Activated T-helper 2 cell treated with anti-CD3 and anti-CD28 coated beads, Interferon-gamma antibody, Interleukin-2, Interleukin-4, amounts not matched to agents 10 μg/mL and 5 μg/mL and 100 μg/mL, durations not matched to agents 14 hours and 24 hours and 36 hours (primary cell): ENCODE measurements around the gene TKTL1. TPM values are rescaled to one million over a fixed set of nuclear protein-coding genes. Genes with fewer than 3 reads are reported as not detected.
"Not testable (repeated sequence)": the region's sequence is repeated elsewhere in the genome, so short reads cannot be mapped to it uniquely, and the experiment has no call there.

Experiments
- DNase-seq: peaks from one replicate; pipeline ENCODE4 v3.0.0; 2021; ENCODE audit warnings: low spot score
- H3K27ac Mint-ChIP-seq: one replicate; pipeline ENCODE4 v1.8.0; 2021; ENCODE audit warnings: mixed read lengths
- H3K27me3 Mint-ChIP-seq: one replicate; pipeline ENCODE4 v1.8.0; 2021; ENCODE audit warnings: low read depth, mixed read lengths
- H3K36me3 Mint-ChIP-seq: one replicate; pipeline ENCODE4 v1.8.0; 2021; ENCODE audit warnings: low read depth, mixed read lengths
- H3K4me1 Mint-ChIP-seq: one replicate; pipeline ENCODE4 v1.8.0; 2021; ENCODE audit warnings: low read depth, mixed read lengths
- H3K4me3 Mint-ChIP-seq: one replicate; pipeline ENCODE4 v1.8.0; 2021; ENCODE audit warnings: low read depth, mild to moderate bottlenecking, moderate library complexity, mixed read lengths
- H3K9me3 Mint-ChIP-seq: one replicate; pipeline ENCODE4 v1.8.0; 2021; ENCODE audit warnings: mixed read lengths
- intact Hi-C: fragments of 100-400 bp; cut with micrococcal nuclease; formaldehyde crosslinking; loops from one replicate; pipeline ENCODE4 v1.15.1; 2023
- total RNA-seq: library from RNA; stranded (reverse); gene quantifications from 2 replicates; pipeline ENCODE4 v1.2.3, GENCODE V29; 2022

TKTL1 gene
- total RNA-seq, 1 donor from 2014 or later, result 0.07 TPM

DNA sequence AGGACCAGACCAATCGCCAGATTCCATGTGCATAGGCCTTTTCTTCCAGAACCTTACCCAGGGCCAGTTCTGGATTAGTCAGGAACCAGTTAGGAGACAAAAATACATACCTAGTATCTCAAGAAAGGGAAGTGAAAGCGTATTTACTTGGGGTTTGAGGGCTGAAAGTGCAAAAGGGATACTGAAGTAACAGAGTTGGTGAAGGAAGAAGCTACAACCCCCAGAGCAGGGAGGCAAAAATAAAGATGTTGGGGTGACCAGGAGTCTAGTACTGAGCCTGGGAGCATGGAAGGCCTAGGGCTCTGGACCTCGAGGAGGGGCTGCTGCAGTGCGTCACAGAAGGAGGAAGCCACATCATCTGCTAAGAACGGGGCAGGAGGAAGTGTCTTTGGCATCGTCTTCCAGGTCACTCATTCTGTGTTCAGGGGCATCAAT lies 38.3 kb downstream of the TKTL1 start:
- peak overlapping the region; percentile 22 for H3K4me3 Mint-ChIP-seq
- DNase-seq, result no peak
- no peaks in the 10 kb centered on the region for H3K27me3 Mint-ChIP-seq
- no peaks in the 10 kb centered on the region for H3K9me3 Mint-ChIP-seq
- H3K36me3 Mint-ChIP-seq, result no peaks in the 10 kb centered on the region
- intact Hi-C loops, result no loop called here
- peak overlapping the region; percentile 88 for H3K27ac Mint-ChIP-seq
- peaks cover 21% of the 10 kb centered on the region for H3K4me1 Mint-ChIP-seq

DNA sequence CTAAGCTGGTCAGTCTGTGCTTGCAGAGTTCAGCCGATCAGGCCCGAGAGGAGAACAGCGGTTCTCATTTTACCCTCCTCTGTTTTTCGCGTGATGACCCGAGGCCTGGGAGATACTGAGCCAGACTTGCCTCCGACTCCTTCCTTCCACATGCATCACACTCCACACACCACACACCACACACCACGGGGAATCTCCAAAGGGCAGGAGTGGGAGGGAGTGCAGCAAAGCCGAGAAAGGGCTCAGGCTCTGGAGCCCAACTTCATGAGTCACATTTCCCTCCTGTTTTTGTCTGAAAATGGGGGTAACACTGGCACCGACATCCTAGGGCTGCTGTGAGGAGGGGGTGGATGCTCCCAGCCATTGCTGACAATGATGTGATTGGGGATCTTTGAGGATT lies 38.9 kb downstream of the TKTL1 start:
- intact Hi-C loops, result no loop called here
- Mint-ChIP-seq H3K4me3 (no peak overlapping the region), H3K27me3 (no peaks in the 10 kb centered on the region), H3K36me3 (no peaks in the 10 kb centered on the region), H3K27ac (peak overlapping the region; percentile 88), H3K9me3 (no peaks in the 10 kb centered on the region), H3K4me1 (peaks cover 21% of the 10 kb centered on the region)
- DNase-seq, result no peak

DNA sequence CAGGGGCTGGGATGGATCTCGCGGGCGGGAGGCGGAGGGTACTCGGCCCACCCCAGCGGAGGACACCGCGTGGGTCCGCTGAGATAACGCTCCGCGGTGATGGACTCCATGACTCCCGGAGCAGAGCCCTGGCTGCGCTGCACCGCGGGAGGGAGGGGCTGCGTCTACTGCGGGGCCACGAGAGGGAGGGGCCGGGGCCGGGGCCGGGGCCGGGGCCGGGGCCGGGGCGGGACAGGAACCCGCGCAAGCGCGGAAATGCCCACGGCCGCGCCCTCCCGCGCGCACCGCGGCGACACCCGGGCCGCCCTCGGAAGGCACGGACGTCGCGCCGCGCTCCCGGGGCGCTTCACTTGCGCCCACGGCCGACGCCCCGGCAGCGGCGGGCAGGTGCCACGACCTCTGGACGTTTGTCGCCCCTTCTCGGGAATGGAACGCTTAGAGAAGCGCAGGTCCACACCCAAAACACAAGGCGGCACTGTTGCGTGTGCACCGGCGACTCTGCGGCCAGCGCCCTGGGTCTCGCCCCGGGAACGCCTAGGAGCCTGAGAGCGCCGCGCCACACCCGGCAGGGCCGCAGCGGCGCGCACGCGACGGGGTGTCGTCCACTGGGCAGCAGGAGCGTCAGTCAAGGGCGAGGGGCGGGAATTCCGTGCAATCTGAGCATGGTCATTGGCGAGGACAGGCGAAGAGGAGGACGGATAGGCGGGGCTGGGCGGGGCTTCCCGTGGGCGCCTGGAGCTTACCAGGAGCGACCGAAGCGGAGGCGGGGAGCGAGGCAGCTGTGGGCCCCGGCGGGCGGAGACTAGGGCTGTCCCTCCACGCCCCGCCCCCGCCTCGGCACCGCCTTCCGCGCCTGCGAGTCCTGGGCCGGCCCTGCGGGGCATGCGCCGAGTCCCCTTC lies 46.1 kb downstream of the TKTL1 start:
- intact Hi-C loops, H3K9me3 Mint-ChIP-seq, H3K4me1 Mint-ChIP-seq, H3K27ac Mint-ChIP-seq, H3K27me3 Mint-ChIP-seq, H3K4me3 Mint-ChIP-seq, DNase-seq, H3K36me3 Mint-ChIP-seq: not testable (repeated sequence)

DNA sequence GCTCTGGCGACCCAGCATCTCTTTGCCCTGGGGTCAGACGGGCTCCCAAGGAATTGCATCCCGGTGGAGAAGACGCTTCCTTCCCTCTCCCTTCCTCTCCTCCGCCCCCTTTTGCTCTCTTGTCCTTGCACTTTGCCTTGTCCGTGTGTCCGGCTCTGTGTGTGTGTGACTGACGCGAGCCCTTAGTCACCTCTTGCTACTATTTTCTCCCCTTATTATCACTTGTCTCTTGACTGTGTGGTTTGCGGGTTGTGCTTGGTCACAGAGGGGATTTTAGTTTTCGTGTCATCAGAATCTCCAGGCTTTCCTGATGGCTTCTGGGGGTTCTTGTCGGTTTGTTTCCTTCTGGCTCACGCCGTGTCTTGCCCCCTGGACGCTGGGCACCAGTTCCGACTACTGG lies 47.5 kb downstream of the TKTL1 start:
- H3K9me3 Mint-ChIP-seq, DNase-seq, H3K4me1 Mint-ChIP-seq, H3K27me3 Mint-ChIP-seq, H3K27ac Mint-ChIP-seq, H3K4me3 Mint-ChIP-seq, intact Hi-C loops, H3K36me3 Mint-ChIP-seq: not testable (repeated sequence)

DNA sequence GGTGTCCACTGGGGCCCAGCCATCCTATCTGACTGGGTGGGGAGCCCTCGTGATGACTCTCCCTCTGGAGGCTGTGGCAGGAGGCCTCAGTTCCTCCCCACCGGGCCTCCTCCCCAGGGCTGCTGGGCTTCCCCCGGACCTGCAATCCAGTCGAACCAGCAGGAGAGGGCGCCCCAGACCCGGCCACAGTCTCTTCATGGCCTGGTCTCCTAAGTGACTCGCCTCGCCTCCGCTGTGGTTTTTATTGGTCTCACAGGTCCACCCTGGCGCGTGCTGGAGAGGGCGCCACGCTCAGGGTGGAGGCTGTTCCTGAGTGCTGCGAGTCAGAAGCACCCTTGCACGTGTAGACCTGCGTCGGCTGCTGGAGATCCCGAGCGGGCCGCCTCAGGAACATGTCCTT lies 48.0 kb downstream of the TKTL1 start:
- H3K27me3 Mint-ChIP-seq, H3K27ac Mint-ChIP-seq, H3K4me1 Mint-ChIP-seq, H3K36me3 Mint-ChIP-seq, DNase-seq, H3K4me3 Mint-ChIP-seq, H3K9me3 Mint-ChIP-seq, intact Hi-C loops: not testable (repeated sequence)

DNA sequence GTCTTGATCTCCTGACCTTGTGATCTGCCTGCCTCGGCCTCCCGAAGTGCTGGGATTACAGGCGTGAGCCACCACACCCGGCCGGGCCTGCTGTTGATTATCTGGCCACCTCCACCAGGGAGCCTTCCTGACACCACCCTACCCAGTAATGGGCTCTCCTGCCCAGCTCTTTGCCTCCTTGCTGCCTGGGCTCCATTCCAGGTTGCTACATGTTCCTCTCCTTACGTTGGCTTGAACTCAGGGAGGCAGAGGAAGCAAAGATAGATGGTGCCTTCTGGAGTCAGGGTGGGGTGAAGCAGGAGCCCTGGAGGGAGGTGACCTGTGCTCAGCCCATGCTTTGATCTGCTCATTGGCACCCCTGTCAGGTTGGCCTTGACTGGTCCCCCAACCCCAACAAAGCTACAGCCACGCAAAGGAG lies 52.5 kb downstream of the TKTL1 start:
- Mint-ChIP-seq H3K4me1 (peaks cover 7% of the 10 kb centered on the region), H3K27me3 (no peaks in the 10 kb centered on the region), H3K4me3 (no peak overlapping the region), H3K27ac (peak overlapping the region; percentile 42), H3K9me3 (no peaks in the 10 kb centered on the region), H3K36me3 (peaks cover 33% of the 10 kb centered on the region)
- intact Hi-C loops, result no loop called here
- DNase-seq, result no peak

DNA sequence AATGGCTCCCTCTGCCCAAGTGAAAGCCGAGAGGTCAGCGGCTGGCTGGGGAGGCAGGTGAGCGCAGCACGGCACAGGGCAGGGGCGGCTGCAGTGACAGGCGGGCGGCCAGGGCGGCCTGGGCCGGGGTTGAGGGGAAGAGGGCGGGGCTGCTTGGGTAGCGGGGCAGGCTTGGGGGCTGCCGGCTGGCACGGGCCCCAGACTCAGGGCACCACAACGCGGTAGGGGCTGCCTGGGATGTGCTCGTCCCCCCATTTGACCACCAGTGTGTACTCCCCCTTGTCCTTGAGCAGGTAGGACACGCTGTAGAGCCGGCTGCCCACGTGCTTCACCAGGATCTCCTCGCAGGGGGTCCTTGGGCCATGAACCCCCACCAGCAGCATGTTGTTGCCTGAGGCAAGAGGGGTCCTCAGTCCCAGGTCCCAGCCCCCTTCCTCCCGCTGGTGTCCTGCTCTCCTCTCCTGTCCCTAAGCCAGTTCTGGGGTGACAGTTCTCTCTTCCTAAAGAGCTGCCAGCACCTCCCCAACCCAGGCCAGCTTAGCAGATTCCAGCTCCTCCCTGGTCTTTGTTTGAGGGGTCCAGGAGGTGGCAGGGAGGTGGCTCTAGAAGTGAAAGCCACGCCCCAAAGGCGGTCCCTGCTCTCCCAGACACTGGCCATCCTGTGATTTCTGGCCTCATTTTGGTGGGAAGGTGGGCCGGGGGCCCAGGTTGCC lies 53.2 kb downstream of the TKTL1 start:
- Mint-ChIP-seq H3K9me3 (no peaks in the 10 kb centered on the region), H3K27ac (no peak overlapping the region), H3K4me1 (peaks cover 9% of the 10 kb centered on the region), H3K4me3 (no peak overlapping the region), H3K36me3 (peaks cover 39% of the 10 kb centered on the region), H3K27me3 (no peaks in the 10 kb centered on the region)
- no peak for DNase-seq
- intact Hi-C loops, result no loop called here

DNA sequence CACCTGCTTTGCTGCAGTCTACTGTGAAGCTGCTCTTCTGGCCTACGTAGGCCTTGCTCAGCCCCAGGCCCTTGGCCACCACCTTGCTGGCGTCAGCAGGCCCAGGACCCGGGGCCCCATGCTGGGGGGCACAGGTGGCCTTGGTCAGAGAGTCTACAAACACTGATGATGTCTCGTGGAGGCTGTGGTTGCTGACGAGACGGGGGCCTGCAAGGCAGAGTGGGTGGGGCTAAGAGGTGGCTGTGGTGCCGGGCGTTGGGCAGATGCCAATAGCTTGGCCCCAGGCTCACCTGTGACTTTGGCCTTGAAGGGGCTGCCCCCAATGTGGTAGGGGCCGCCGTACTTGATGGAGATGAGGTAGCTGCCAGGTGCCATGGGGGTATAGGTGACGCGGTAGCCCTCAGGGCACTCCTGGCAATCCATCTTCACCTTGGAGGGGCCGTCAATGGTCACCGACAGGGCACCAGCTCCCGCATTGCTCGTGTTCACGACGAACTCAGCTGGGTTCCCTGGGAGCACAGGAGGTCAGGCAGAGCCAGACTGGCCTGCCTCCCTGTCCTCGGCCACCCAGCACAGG lies 53.9 kb downstream of the TKTL1 start:
- Mint-ChIP-seq H3K27me3 (no peaks in the 10 kb centered on the region), H3K4me1 (peaks cover 9% of the 10 kb centered on the region), H3K4me3 (no peak overlapping the region), H3K27ac (no peak overlapping the region), H3K36me3 (peaks cover 44% of the 10 kb centered on the region), H3K9me3 (no peaks in the 10 kb centered on the region)
- intact Hi-C loops, result no loop called here
- DNase-seq, result no peak

DNA sequence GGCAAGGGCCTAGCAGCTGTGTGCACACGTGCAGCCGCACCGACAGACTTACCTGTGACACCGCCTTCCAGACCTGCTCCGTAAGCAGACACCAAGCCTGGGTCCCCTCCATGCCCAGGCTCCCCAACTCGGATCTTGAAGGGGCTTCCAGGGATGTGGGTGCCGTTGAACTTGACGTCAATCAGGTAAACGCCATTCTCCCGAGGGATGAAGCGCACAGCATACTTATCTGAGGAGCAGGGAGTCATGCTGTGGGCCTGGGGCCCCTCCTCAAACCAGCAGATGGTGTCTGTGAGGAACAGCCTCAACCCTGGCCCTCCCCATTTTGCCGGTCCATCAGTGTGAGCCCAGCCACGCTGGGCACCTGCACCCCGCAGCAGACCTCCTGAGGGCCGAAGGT lies 54.4 kb downstream of the TKTL1 start:
- intact Hi-C loops, result no loop called here
- H3K4me3 Mint-ChIP-seq, result no peak overlapping the region
- peaks cover 9% of the 10 kb centered on the region for H3K4me1 Mint-ChIP-seq
- peaks cover 44% of the 10 kb centered on the region for H3K36me3 Mint-ChIP-seq
- DNase-seq, result no peak
- no peaks in the 10 kb centered on the region for H3K9me3 Mint-ChIP-seq
- no peak overlapping the region for H3K27ac Mint-ChIP-seq
- H3K27me3 Mint-ChIP-seq, result no peaks in the 10 kb centered on the region

DNA sequence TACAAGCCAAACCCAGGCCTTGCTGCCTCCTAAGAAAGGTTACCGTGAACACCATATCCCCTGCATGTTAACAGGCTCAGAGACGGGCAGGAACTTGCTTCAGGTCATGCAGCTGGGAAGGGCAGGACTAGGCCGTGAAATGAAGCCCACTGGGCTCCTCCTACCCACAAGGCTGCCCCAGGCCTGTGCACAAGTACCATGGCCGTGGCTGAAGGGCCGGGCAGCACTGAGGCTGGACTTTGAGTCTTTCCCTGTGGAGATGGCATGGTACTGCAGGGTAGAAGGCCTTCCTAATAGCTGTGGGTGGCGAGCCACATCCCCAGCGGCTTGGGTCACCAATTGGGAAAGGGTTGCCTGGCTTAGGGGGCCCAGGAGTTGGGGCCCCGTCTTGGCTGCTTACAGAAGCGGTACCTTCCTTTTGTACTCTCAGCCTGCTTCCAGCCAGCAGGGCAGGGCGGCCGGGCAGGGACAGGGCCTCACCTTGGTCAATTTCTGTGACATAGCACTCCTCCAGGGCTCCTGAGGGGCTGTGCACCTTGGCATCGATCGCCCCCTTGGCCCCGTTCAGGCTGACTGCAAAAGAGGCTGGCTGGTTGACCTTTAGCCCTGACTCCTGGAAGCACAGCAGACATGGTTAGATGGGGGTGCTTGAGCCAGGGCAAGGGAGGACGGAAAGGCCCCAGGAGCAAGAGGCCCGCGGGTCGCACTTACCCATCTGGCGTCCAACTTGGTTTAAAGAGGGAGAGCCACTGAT lies 55.0 kb downstream of the TKTL1 start:
- Mint-ChIP-seq H3K36me3 (peaks cover 44% of the 10 kb centered on the region), H3K27ac (no peak overlapping the region), H3K9me3 (no peaks in the 10 kb centered on the region), H3K4me3 (no peak overlapping the region), H3K4me1 (peaks cover 9% of the 10 kb centered on the region), H3K27me3 (no peaks in the 10 kb centered on the region)
- no peak for DNase-seq
- intact Hi-C loops, result no loop called here

DNA sequence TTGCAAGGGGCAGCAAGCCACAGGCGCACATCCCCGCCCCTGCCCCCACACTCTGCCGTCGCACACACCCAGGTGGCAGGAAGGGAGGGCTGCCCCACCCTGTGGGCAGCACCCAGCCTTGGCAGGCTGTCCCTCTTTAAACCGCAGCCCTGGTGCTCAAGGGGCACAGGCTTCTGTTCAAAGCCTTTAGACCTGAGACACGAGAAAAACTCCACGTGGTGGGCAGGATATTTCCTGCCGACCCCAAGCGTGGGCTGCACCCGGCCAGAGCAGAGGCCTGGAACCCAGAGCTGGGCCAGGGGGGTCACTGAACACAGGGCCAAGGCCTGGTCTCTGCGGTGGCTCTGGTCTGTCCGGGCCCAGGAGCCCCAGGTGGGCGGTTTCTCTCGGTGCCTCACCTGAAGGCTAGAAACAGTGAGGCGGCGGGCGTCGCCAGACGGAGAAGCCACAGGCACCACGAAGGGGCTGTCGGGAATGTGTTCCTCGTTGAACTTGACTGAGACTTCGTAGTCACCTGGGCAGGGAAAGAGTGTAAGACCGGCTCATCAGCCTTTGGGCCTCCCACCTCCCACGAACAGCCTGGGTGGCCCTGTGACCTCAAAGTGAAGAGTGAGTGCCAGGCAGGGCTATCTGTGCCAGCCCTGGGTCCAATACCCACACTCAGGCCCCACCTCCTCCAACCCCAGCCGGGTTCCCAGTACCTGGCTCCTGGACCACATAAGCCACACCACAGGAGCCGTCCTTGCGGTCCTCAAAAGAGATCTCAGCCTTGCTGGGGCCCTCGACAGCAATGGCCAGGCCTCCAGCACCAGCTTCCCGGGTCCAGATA lies 55.8 kb downstream of the TKTL1 start:
- Mint-ChIP-seq H3K27me3 (no peaks in the 10 kb centered on the region), H3K36me3 (peaks cover 49% of the 10 kb centered on the region), H3K4me3 (no peak overlapping the region), H3K27ac (peak overlapping the region; percentile 22), H3K4me1 (peaks cover 11% of the 10 kb centered on the region), H3K9me3 (no peaks in the 10 kb centered on the region)
- no peak for DNase-seq
- intact Hi-C loops, result no loop called here

DNA sequence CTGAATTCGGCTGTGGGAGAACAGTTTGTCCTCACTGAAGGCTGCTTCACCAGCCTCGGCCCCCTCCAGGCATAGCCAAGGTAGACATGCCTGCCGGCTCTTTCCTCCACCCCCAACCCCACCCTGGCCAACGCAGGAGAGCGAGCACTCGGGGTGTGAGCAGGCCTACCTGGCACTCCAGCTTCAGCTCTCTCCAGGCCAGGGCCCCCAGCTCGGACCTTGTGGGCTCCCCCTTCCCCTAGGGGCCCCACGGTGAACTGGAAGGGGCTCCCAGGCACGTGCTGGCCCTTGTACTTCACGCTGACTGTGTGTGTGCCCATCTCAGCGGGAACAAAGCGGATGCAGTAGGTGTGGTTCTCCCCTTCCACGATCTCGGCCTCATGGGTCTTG lies 56.4 kb downstream of the TKTL1 start:
- H3K4me3 Mint-ChIP-seq, result no peak overlapping the region
- intact Hi-C loops, result no loop called here
- peaks cover 11% of the 10 kb centered on the region for H3K4me1 Mint-ChIP-seq
- H3K27me3 Mint-ChIP-seq, result no peaks in the 10 kb centered on the region
- no peak for DNase-seq
- peak overlapping the region; percentile 22 for H3K27ac Mint-ChIP-seq
- peaks cover 51% of the 10 kb centered on the region for H3K36me3 Mint-ChIP-seq
- H3K9me3 Mint-ChIP-seq, result no peaks in the 10 kb centered on the region
